Measurements from ENCODE around the gene FMN1. TPM values are rescaled to one million over a fixed set of nuclear protein-coding genes. Genes with fewer than 3 reads are reported as not detected.

Gene FMN1
- total and polyA plus RNA-seq, 11 donors = 0.61 to 10.6 (median 3.6) TPM

GRCh38 chr15:32799936-32800535 lies 394.5 kb downstream of the FMN1 start:
- no peak for ATAC-seq
- 86 to 89% (median 87%) methylated on average over 6 of the region's 6 CpGs for WGBS, 4 donors
- Histone ChIP-seq H3K27ac (no peak overlapping the region), H3K9me3 (no peaks in the 10 kb centered on the region), H3K4me3 (no peak overlapping the region), H3K36me3 (peaks cover 0 to 10% (median 0%) of the 10 kb centered on the region in 9 donors), H3K27me3 (no peaks in the 10 kb centered on the region), H3K4me1 (no peaks in the 10 kb centered on the region)
- no peak for TF ChIP-seq POLR2A (IDR thresholded peaks at IDR 0.05)
- no peak for TF ChIP-seq CTCF (IDR thresholded peaks at IDR 0.05)
- DNase-seq = no peak
- intact Hi-C loops (cut with DNase I) = loop anchor here in 1 of 10 donors (10.0 kb wide), 1 partner anchor 125 kb away; no protein-coding TSS in a partner anchor

- H3K27me3 ChIP-seq = no peaks in the 10 kb centered on the region
- ATAC-seq = no peak
- WGBS, 4 donors = 42 to 50% (median 45%) methylated on average over 3 of the region's 3 CpGs
- intact Hi-C loops (cut with DNase I) = loop anchor here in 1 of 10 donors (10.0 kb wide), 1 partner anchor 122 kb away; no protein-coding TSS in a partner anchor
- no peaks in the 10 kb centered on the region for H3K4me1 ChIP-seq
- no peaks in the 10 kb centered on the region for H3K9me3 ChIP-seq
- TF ChIP-seq CTCF (IDR thresholded peaks at IDR 0.05) (no peak), POLR2A (IDR thresholded peaks at IDR 0.05) (no peak)
- no peak overlapping the region for H3K4me3 ChIP-seq
- no peak overlapping the region for H3K27ac ChIP-seq
- peaks cover 0 to 10% (median 0%) of the 10 kb centered on the region in 9 donors for H3K36me3 ChIP-seq
- no peak for DNase-seq
These were observed 397.7 kb downstream of the FMN1 start for GRCh38 chr15:32796856-32797255.

- no peaks in the 10 kb centered on the region for H3K9me3 ChIP-seq
- intact Hi-C loops (cut with DNase I) = loop anchor here in 1 of 10 donors (10.0 kb wide), 1 partner anchor 120 kb away; no protein-coding TSS in a partner anchor
- H3K27me3 ChIP-seq = no peaks in the 10 kb centered on the region
- ATAC-seq = no peak
- peaks cover 0 to 10% (median 0%) of the 10 kb centered on the region in 9 donors for H3K36me3 ChIP-seq
- no peak overlapping the region for H3K4me3 ChIP-seq
- H3K4me1 ChIP-seq = no peaks in the 10 kb centered on the region
- no peak overlapping the region for H3K27ac ChIP-seq
- no peak for TF ChIP-seq POLR2A (IDR thresholded peaks at IDR 0.05)
- TF ChIP-seq CTCF (IDR thresholded peaks at IDR 0.05) = no peak
- no peak for DNase-seq
- 59 to 92% (median 84%) methylated on average over 3 of the region's 3 CpGs for WGBS, 4 donors
These were observed 399.5 kb downstream of the FMN1 start for GRCh38 chr15:32794973-32795372.

- Histone ChIP-seq H3K4me1 (no peaks in the 10 kb centered on the region), H3K27me3 (no peaks in the 10 kb centered on the region), H3K27ac (no peak overlapping the region), H3K4me3 (no peak overlapping the region), H3K36me3 (peaks cover 0 to 7% (median 0%) of the 10 kb centered on the region in 9 donors), H3K9me3 (no peaks in the 10 kb centered on the region)
- TF ChIP-seq POLR2A (IDR thresholded peaks at IDR 0.05) (no peak), CTCF (IDR thresholded peaks at IDR 0.05) (no peak)
- intact Hi-C loops (cut with DNase I) = loop anchor here in 1 of 10 donors (10.0 kb wide), 1 partner anchor 118 kb away; no protein-coding TSS in a partner anchor
- ATAC-seq = no peak
- WGBS, 4 donors = 60 to 86% (median 83%) methylated on average over 2 of the region's 2 CpGs
- DNase-seq = no peak
These were observed 402.1 kb downstream of the FMN1 start for GRCh38 chr15:32792436-32792835.
